HG02623 (cell line): Measurements from ENCODE around the gene UBXN1.
A peak's percentile ranks its signal among the peaks of the same experiment; 100 is the strongest.

Experiments used
- ATAC-seq: cut with Tn5 transposase; IDR thresholded peaks from one replicate; pipeline ENCODE4 v1.9.1; 2021; ENCODE audit warnings: moderate library complexity; ENCODE audit not compliant: unreplicated experiment

UBXN1 gene

GRCh38 chr11:62646825-62647608 lies 31.9 kb downstream of the UBXN1 start:
- no peak for ATAC-seq

- peak; percentile 87 for ATAC-seq
Observed at GRCh38 chr11:62645946-62646824, 32.7 kb downstream of the UBXN1 start, which contains the start of gene GANAB. TSS of gene GANAB (minus strand) at chr11:62646613. CDS start at chr11:62646599, 14 bp downstream.

- no peak for ATAC-seq
Observed at GRCh38 chr11:62645671-62645945, 33.3 kb downstream of the UBXN1 start.

- no peak for ATAC-seq
Observed at GRCh38 chr11:62644220-62644619, 34.7 kb downstream of the UBXN1 start.

GRCh38 chr11:62632492-62632891 lies 46.4 kb downstream of the UBXN1 start:
- ATAC-seq: no peak

GRCh38 chr11:62627713-62628112 lies 51.2 kb downstream of the UBXN1 start:
- ATAC-seq: no peak
